ENCODE results near the gene TENT4A. TPM values are rescaled to one million over a fixed set of nuclear protein-coding genes. Genes with fewer than 3 reads are reported as not detected.

The TENT4A gene
- total and polyA plus RNA-seq, 2 of the 13 experiments (the other 11 are each of a cell fraction or from before 2014, with no cell fraction given): 6.3 to 13.3 TPM

DNA sequence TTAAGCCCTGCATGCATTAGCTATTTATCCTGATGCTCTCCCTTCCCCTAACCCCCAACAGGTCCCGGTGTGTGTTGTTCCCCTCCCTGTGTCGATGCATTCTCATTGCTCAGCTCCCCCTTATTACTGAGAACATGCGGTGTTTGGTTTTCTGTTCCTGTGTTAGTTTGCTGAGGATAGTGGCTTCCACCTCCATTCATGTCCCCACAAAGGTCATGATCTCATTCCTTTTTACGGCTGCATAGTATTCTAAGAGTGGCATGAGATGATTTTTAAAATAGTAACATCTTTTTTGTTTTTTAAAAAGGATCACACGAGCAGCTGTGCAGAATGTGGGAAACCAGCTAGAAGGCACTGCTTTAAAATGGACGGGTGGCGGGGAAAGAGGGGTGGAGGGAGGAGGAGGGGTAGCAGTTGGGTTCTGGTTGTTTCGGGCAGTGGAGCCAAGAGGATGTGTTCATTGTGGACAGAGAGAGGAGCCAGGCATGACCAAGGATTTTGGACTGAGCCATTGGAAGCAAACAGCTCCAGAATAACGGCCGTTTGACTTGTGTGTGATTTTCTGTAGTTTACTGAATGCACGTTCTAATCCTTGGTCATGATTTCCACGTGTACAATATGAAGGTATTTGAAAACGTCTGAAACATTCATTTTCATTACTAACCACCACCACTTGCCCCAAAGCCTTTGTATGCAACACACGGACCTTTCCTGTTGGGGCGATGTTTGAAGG lies 1.7 kb upstream of the TENT4A start (continued):
- TF ChIP-seq, protein P1, sequence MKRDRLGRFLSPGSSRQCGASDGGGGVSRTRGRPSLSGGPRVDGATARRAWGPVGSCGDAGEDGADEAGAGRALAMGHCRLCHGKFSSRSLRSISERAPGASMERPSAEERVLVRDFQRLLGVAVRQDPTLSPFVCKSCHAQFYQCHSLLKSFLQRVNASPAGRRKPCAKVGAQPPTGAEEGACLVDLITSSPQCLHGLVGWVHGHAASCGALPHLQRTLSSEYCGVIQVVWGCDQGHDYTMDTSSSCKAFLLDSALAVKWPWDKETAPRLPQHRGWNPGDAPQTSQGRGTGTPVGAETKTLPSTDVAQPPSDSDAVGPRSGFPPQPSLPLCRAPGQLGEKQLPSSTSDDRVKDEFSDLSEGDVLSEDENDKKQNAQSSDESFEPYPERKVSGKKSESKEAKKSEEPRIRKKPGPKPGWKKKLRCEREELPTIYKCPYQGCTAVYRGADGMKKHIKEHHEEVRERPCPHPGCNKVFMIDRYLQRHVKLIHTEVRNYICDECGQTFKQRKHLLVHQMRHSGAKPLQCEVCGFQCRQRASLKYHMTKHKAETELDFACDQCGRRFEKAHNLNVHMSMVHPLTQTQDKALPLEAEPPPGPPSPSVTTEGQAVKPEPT (CRISPR knock-in tag; IDR thresholded peaks at IDR 0.05; ENCODE audit: low read depth): 0 out of 2 replicates have a peak, but pooled peaks have one; percentile 1
- TF ChIP-seq ZFP1 (CRISPR knock-in tag; IDR thresholded peaks at IDR 0.05) (no peak), ARID2 (CRISPR knock-in tag; IDR thresholded peaks at IDR 0.05; ENCODE audit: borderline replicate concordance) (no peak)

DNA sequence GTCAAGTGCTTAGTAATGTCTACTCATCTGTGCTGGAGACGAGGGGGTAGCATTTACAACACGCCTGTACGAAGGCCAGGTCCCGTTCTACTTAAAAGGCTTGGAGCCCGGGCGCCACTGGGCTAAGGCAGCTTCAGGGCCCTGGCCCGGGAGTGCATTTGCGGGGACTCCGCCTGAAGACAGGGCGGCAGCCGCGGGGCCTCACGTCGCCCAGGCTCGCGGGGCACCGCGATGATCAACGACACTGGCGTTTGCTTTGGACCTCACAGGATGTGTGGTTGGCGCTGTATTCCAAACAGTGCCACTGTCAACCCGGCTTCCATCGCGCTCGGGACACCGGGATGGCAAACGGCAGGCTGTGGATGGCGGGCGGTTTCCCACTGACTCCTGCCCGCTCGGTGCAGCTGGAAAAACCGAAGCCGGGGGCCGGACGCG lies 1.1 kb upstream of the TENT4A start:
- ChIA-PET POLR2A (interaction anchor here (1.9 kb wide), 1 partner anchor 18 kb away, joined by 7 read pairs; no protein-coding TSS in a partner anchor), CTCF (ENCODE audit: low intra/inter-chr PET ratio, low total read pairs) (no interaction called here)
- Histone ChIP-seq H3K9ac (ENCODE audit: insufficient read depth, low read depth, low read length) (peak overlapping the region; percentile 88), H2AFZ (ENCODE audit: low read length) (no peak overlapping the region), H3K27ac (ENCODE audit: extremely low read length, insufficient read depth, low read length) (peak overlapping the region; percentile 95), H3K4me2 (ENCODE audit: low read depth, low read length) (peak overlapping the region; percentile 93), H3K9me3 (ENCODE audit: low read length) (no peaks in the 10 kb centered on the region), H3K4me1 (ENCODE audit: insufficient read depth, low read length) (peaks cover 48% of the 10 kb centered on the region), H4K20me1 (ENCODE audit: insufficient read depth, low read length) (peaks cover 26% of the 10 kb centered on the region), H3K4me3 (replicated peaks in 1 of 3; ENCODE audit: insufficient read depth in 1 of 3, low read depth in 2 of 3, low read length in 3 of 3) (peak overlapping the region; percentile 64 to 79 (median 65)), H3K79me2 (ENCODE audit: insufficient read depth, low read length) (peaks cover 29% of the 10 kb centered on the region), H3K36me3 (replicated peaks in 1 of 2; ENCODE audit: control insufficient read depth in 1 of 2, insufficient read depth in 2 of 2, low read length in 2 of 2) (no peaks in the 10 kb centered on the region), H3K27me3 (ENCODE audit: control insufficient read depth in 1 of 2, insufficient read depth in 2 of 2, low read length in 2 of 2) (no peaks in the 10 kb centered on the region; a peak in 1 of 5 replicates)
- in situ Hi-C loops (cut with HindIII; ENCODE audit: extremely low pct_ligation_motif_present, low pct_unique_long_range_greater_than_20kb) (loop anchor here (5.0 kb wide), 1 partner anchor 80 kb away; the partner anchor contains the start of genes NSUN2 and SRD5A1), intact Hi-C loops (cut with micrococcal nuclease; ENCODE audit: unreplicated experiment) (loop anchor here (1.0 kb wide), 1 partner anchor 77 kb away; no protein-coding TSS in a partner anchor)
- BruUV-seq (replicated peaks): TSS peak; percentile 97
- DNase-seq (ENCODE audit: low spot score) (peak; percentile 52), FAIRE-seq (no peak), ATAC-seq (peak; percentile 66)
- WGBS (ENCODE audit: low lambda C conversion rate): 3% methylated on average over 12 of the region's 36 CpGs
- TF ChIP-seq CHCHD3 (CRISPR knock-in tag; IDR thresholded peaks at IDR 0.05): no peak; the same call in 1 of the 2 replicates
- no peak for TF ChIP-seq SCMH1 (CRISPR knock-in tag; IDR thresholded peaks at IDR 0.05; ENCODE audit: borderline replicate concordance)
- TF ChIP-seq GFI1 (CRISPR knock-in tag; IDR thresholded peaks at IDR 0.05; ENCODE audit: borderline replicate concordance): no peak
- TF ChIP-seq ESRRA (CRISPR knock-in tag; IDR thresholded peaks at IDR 0.05; ENCODE audit: low read depth): no peak; the same call in 1 of the 2 replicates
- no peak; a peak in 1 of 4 replicates for TF ChIP-seq KLF16 (CRISPR knock-in tag; IDR thresholded peaks at IDR 0.05)
- 0 out of 4 replicates have a peak, but pooled peaks of 1 of the 2 experiments have one; percentile 2 for TF ChIP-seq EP300 (IDR thresholded peaks at IDR 0.05; ENCODE audit: low read depth in 2 of 2, low read length in 2 of 2)
- TF ChIP-seq EP300 (CRISPR knock-in tag; IDR thresholded peaks at IDR 0.05; ENCODE audit: borderline replicate concordance): no peak
- TF ChIP-seq CENPX (CRISPR knock-in tag; IDR thresholded peaks at IDR 0.05): no peak
- TF ChIP-seq SOX5 (CRISPR knock-in tag; IDR thresholded peaks at IDR 0.05; ENCODE audit: borderline replicate concordance): 0 out of 2 replicates have a peak, but pooled peaks have one; percentile 5
- no peak; the same call in 1 of the 2 replicates for TF ChIP-seq ZNF552 (CRISPR knock-in tag; IDR thresholded peaks at IDR 0.05; ENCODE audit: borderline replicate concordance)
- TF ChIP-seq, protein P2, sequence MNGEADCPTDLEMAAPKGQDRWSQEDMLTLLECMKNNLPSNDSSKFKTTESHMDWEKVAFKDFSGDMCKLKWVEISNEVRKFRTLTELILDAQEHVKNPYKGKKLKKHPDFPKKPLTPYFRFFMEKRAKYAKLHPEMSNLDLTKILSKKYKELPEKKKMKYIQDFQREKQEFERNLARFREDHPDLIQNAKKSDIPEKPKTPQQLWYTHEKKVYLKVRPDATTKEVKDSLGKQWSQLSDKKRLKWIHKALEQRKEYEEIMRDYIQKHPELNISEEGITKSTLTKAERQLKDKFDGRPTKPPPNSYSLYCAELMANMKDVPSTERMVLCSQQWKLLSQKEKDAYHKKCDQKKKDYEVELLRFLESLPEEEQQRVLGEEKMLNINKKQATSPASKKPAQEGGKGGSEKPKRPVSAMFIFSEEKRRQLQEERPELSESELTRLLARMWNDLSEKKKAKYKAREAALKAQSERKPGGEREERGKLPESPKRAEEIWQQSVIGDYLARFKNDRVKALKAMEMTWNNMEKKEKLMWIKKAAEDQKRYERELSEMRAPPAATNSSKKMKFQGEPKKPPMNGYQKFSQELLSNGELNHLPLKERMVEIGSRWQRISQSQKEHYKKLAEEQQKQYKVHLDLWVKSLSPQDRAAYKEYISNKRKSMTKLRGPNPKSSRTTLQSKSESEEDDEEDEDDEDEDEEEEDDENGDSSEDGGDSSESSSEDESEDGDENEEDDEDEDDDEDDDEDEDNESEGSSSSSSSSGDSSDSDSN (CRISPR knock-in tag; IDR thresholded peaks at IDR 0.05): peak; percentile 78
- no peak for TF ChIP-seq MYNN (CRISPR knock-in tag; IDR thresholded peaks at IDR 0.05; ENCODE audit: low read depth)
- TF ChIP-seq, protein P3, sequence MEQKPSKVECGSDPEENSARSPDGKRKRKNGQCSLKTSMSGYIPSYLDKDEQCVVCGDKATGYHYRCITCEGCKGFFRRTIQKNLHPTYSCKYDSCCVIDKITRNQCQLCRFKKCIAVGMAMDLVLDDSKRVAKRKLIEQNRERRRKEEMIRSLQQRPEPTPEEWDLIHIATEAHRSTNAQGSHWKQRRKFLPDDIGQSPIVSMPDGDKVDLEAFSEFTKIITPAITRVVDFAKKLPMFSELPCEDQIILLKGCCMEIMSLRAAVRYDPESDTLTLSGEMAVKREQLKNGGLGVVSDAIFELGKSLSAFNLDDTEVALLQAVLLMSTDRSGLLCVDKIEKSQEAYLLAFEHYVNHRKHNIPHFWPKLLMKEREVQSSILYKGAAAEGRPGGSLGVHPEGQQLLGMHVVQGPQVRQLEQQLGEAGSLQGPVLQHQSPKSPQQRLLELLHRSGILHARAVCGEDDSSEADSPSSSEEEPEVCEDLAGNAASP (CRISPR knock-in tag; IDR thresholded peaks at IDR 0.05; ENCODE audit: borderline replicate concordance): no peak

Data from HepG2 (cell line).